ENCODE results near the gene SPATA19.

Gene SPATA19

DNA sequence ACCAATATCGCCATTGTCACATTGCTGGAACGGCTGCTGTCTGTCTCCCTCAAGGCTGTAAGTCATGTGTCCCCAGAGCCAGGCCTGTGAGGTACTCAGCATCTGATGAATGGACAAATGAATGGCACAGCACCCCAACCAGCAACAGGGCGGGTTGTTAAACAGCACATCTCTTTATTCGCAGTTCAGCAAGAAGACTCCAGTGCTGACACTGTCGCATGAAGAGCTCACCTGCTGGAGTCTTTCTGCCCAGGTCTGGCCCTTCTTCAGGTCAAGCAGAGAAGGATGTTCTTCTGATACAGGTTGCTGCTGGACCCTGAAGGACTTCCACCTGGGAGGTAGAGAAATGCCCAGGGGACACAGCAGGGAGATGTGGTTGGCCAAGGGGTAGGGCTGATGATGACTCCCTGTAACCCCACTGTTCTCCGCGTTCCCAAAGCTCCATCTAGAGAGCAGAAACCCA lies 4.8 kb downstream of the SPATA19 start:
- Histone ChIP-seq H3K4me3 (ENCODE audit: low read length in 2 of 2) (no peak overlapping the region), H3K4me1 (ENCODE audit: control insufficient read depth in 2 of 2, insufficient read depth in 2 of 2, low read length in 2 of 2) (no peaks in the 10 kb centered on the region), H3K27ac (ENCODE audit: low read depth in 2 of 2, low read length in 2 of 2) (no peak overlapping the region), H3K36me3 (ENCODE audit: control insufficient read depth in 2 of 2, insufficient read depth in 2 of 2, low read length in 2 of 2) (no peaks in the 10 kb centered on the region), H3K9ac (ENCODE audit: low read depth in 1 of 2, low read length in 2 of 2) (no peak overlapping the region), H3K27me3 (ENCODE audit: control insufficient read depth in 2 of 2, insufficient read depth in 2 of 2, low read length in 2 of 2) (no peaks in the 10 kb centered on the region), H3K9me3 (ENCODE audit: control insufficient read depth in 2 of 2, low read length in 2 of 2) (no peaks in the 10 kb centered on the region)

- Histone ChIP-seq H3K4me1 (ENCODE audit: control insufficient read depth in 2 of 2, insufficient read depth in 2 of 2, low read length in 2 of 2) (no peaks in the 10 kb centered on the region), H3K27ac (ENCODE audit: low read depth in 2 of 2, low read length in 2 of 2) (no peak overlapping the region), H3K27me3 (ENCODE audit: control insufficient read depth in 2 of 2, insufficient read depth in 2 of 2, low read length in 2 of 2) (no peaks in the 10 kb centered on the region), H3K9me3 (ENCODE audit: control insufficient read depth in 2 of 2, low read length in 2 of 2) (no peaks in the 10 kb centered on the region), H3K36me3 (ENCODE audit: control insufficient read depth in 2 of 2, insufficient read depth in 2 of 2, low read length in 2 of 2) (no peaks in the 10 kb centered on the region), H3K4me3 (ENCODE audit: low read length in 2 of 2) (no peak overlapping the region), H3K9ac (ENCODE audit: low read depth in 1 of 2, low read length in 2 of 2) (no peak overlapping the region)
These were observed 9.4 kb downstream of the SPATA19 start for GRCh38 chr11:133835593-133836548.

- Histone ChIP-seq H3K27ac (ENCODE audit: low read depth in 2 of 2, low read length in 2 of 2) (no peak overlapping the region), H3K4me3 (ENCODE audit: low read length in 2 of 2) (no peak overlapping the region), H3K36me3 (ENCODE audit: control insufficient read depth in 2 of 2, insufficient read depth in 2 of 2, low read length in 2 of 2) (no peaks in the 10 kb centered on the region), H3K9ac (ENCODE audit: low read depth in 1 of 2, low read length in 2 of 2) (no peak overlapping the region), H3K9me3 (ENCODE audit: control insufficient read depth in 2 of 2, low read length in 2 of 2) (no peaks in the 10 kb centered on the region), H3K4me1 (ENCODE audit: control insufficient read depth in 2 of 2, insufficient read depth in 2 of 2, low read length in 2 of 2) (no peaks in the 10 kb centered on the region), H3K27me3 (ENCODE audit: control insufficient read depth in 2 of 2, insufficient read depth in 2 of 2, low read length in 2 of 2) (no peaks in the 10 kb centered on the region)
These were observed 10.4 kb downstream of the SPATA19 start for GRCh38 chr11:133834682-133835592.

DNA sequence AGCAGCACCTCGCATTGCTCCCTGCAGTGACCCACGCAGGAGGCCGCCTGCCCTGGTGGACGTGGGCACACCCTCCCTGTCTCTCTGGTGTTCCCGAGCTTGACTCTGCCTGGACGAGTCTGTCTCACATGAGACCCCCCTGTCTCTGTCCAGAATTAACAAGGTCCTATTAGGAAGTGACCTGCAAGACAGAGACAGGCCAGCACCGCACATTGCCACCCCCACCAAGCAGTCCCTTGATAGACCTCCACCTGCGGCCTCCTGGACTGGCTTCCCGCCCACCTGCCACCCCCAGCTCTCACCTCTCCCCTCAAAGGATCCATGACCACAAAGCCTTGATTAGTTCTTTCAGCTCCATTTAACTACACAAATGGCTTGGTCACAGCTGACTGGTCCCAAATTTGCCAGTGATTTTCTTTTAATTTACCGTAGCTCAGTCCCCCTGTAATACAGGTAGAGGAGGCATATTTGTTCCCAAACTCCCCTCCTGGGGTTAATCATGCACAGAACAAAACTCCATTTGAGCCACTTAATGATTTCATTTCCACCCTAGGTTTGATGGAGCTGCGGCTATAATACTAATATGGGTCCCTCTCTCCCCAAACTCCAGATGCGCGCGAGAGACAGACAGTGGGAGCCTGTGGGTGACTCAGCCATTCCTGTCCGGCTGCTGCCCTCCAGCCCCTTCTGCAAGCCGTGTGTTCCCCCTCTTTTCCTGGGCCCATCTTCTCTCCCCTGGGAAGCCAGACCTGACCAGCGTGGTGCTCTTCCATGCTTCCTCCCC lies 11.2 kb downstream of the SPATA19 start:
- Histone ChIP-seq H3K4me3 (ENCODE audit: low read length in 2 of 2) (no peak overlapping the region), H3K4me1 (ENCODE audit: control insufficient read depth in 2 of 2, insufficient read depth in 2 of 2, low read length in 2 of 2) (no peaks in the 10 kb centered on the region), H3K36me3 (ENCODE audit: control insufficient read depth in 2 of 2, insufficient read depth in 2 of 2, low read length in 2 of 2) (no peaks in the 10 kb centered on the region), H3K9ac (ENCODE audit: low read depth in 1 of 2, low read length in 2 of 2) (no peak overlapping the region), H3K9me3 (ENCODE audit: control insufficient read depth in 2 of 2, low read length in 2 of 2) (no peaks in the 10 kb centered on the region), H3K27me3 (ENCODE audit: control insufficient read depth in 2 of 2, insufficient read depth in 2 of 2, low read length in 2 of 2) (no peaks in the 10 kb centered on the region), H3K27ac (ENCODE audit: low read depth in 2 of 2, low read length in 2 of 2) (no peak overlapping the region)

- no peaks in the 10 kb centered on the region for H3K4me1 ChIP-seq (ENCODE audit: control insufficient read depth in 2 of 2, insufficient read depth in 2 of 2, low read length in 2 of 2)
- no peaks in the 10 kb centered on the region for H3K27me3 ChIP-seq (ENCODE audit: control insufficient read depth in 2 of 2, insufficient read depth in 2 of 2, low read length in 2 of 2)
- no peak overlapping the region for H3K4me3 ChIP-seq (ENCODE audit: low read length in 2 of 2)
- no peaks in the 10 kb centered on the region for H3K36me3 ChIP-seq (ENCODE audit: control insufficient read depth in 2 of 2, insufficient read depth in 2 of 2, low read length in 2 of 2)
- H3K9ac ChIP-seq (ENCODE audit: low read depth in 1 of 2, low read length in 2 of 2) = no peak overlapping the region
- H3K27ac ChIP-seq (ENCODE audit: low read depth in 2 of 2, low read length in 2 of 2) = no peak overlapping the region
- H3K9me3 ChIP-seq (ENCODE audit: control insufficient read depth in 2 of 2, low read length in 2 of 2) = no peaks in the 10 kb centered on the region
These were observed 12.1 kb downstream of the SPATA19 start for GRCh38 chr11:133832991-133833897.

- Histone ChIP-seq H3K36me3 (ENCODE audit: control insufficient read depth in 2 of 2, insufficient read depth in 2 of 2, low read length in 2 of 2) (no peaks in the 10 kb centered on the region), H3K4me3 (ENCODE audit: low read length in 2 of 2) (no peak overlapping the region), H3K27ac (ENCODE audit: low read depth in 2 of 2, low read length in 2 of 2) (no peak overlapping the region), H3K27me3 (ENCODE audit: control insufficient read depth in 2 of 2, insufficient read depth in 2 of 2, low read length in 2 of 2) (no peaks in the 10 kb centered on the region), H3K9me3 (ENCODE audit: control insufficient read depth in 2 of 2, low read length in 2 of 2) (no peaks in the 10 kb centered on the region), H3K9ac (ENCODE audit: low read depth in 1 of 2, low read length in 2 of 2) (no peak overlapping the region), H3K4me1 (ENCODE audit: control insufficient read depth in 2 of 2, insufficient read depth in 2 of 2, low read length in 2 of 2) (no peaks in the 10 kb centered on the region)
These were observed 13.0 kb downstream of the SPATA19 start for GRCh38 chr11:133832096-133832990.

DNA sequence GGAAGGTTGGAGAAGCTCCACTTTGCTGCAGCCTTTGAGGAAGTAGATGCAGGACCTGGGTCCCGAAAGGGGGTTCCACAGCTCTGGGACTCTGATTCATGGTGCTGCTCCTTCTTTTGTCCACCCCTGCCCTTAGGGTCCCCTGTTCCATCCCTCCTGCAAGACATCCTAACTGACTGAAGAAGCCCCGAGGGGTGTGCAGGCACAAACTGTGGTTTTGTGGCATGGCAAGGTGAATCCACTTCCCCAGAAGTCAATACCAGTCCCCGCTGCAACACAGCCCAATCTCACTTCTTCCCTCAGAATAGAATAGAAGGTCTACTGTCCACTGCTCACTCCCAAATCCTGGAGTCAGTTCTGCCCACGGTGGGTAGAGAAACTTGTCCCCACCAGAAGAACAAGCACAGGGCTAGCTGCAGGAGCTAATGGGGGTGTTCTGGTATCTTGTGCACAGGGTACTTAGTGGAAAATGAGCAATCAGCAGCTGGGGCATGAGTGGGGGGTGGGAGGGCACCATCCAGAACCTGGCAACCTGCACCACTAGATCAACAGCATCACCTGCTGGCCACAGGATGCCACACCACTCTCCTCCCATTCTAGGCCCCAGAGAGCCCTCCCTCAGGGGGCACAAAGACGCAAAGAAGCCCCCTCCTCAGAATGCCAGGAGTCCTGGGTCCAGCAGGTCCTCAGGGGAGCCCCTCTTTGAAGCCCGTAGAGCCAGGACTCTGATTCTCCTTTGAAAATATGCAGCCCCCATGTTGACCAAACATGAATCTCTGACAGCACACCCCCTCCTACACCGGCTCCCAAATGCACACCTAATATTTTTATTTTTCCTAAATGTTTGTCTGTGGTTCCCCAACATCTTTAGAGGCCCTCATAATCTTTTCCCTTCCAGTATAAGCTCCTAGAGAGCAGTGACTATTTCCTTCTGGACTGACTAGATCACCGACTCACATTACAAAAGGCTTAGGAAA lies 14.1 kb downstream of the SPATA19 start:
- H3K9me3 ChIP-seq (ENCODE audit: control insufficient read depth in 2 of 2, low read length in 2 of 2) = no peaks in the 10 kb centered on the region

DNA sequence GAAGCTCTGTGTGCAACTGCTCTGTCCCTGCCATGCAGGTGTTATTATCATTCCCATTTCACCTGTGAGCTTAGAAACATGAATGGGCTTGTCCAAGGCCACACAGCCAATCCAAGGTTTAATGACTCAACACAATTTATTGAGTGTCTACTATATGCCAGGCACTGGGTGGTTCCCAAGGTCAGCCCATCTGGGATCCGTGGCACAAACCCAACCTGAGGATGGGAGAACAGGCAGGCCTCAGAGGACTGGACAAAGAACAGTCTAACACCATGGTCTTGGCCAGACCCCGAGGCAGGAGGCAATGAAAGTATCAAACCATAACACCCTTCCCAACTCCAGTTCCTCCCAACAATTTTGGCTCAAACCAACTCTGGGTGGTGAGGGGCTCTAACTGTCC lies 15.7 kb downstream of the SPATA19 start:
- H3K27ac ChIP-seq (ENCODE audit: low read depth in 2 of 2, low read length in 2 of 2) = no peak overlapping the region
- no peaks in the 10 kb centered on the region for H3K9me3 ChIP-seq (ENCODE audit: control insufficient read depth in 2 of 2, low read length in 2 of 2)
- no peaks in the 10 kb centered on the region for H3K27me3 ChIP-seq (ENCODE audit: control insufficient read depth in 2 of 2, insufficient read depth in 2 of 2, low read length in 2 of 2)
- H3K9ac ChIP-seq (ENCODE audit: low read depth in 1 of 2, low read length in 2 of 2) = no peak overlapping the region
- no peaks in the 10 kb centered on the region for H3K4me1 ChIP-seq (ENCODE audit: control insufficient read depth in 2 of 2, insufficient read depth in 2 of 2, low read length in 2 of 2)
- H3K4me3 ChIP-seq (ENCODE audit: low read length in 2 of 2) = no peak overlapping the region
- no peaks in the 10 kb centered on the region for H3K36me3 ChIP-seq (ENCODE audit: control insufficient read depth in 2 of 2, insufficient read depth in 2 of 2, low read length in 2 of 2)

More for the DNA sequence above, 14.1 kb downstream of the SPATA19 start:
- no peaks in the 10 kb centered on the region for H3K4me1 ChIP-seq (ENCODE audit: control insufficient read depth in 2 of 2, insufficient read depth in 2 of 2, low read length in 2 of 2)
- H3K27ac ChIP-seq (ENCODE audit: low read depth in 2 of 2, low read length in 2 of 2) = no peak overlapping the region
- H3K9ac ChIP-seq (ENCODE audit: low read depth in 1 of 2, low read length in 2 of 2) = no peak overlapping the region
- no peaks in the 10 kb centered on the region for H3K36me3 ChIP-seq (ENCODE audit: control insufficient read depth in 2 of 2, insufficient read depth in 2 of 2, low read length in 2 of 2)
- H3K27me3 ChIP-seq (ENCODE audit: control insufficient read depth in 2 of 2, insufficient read depth in 2 of 2, low read length in 2 of 2) = no peaks in the 10 kb centered on the region
- H3K4me3 ChIP-seq (ENCODE audit: low read length in 2 of 2) = no peak overlapping the region

Data from mucosa of rectum (tissue), 2 donors.